GM21717 (cell line): ENCODE measurements around the gene RCBTB1.

Experiments used
- ATAC-seq: cut with Tn5 transposase; IDR thresholded peaks from one replicate; pipeline ENCODE4 v1.9.1; 2021; ENCODE audit warnings: mild to moderate bottlenecking, moderate library complexity; ENCODE audit not compliant: unreplicated experiment

The RCBTB1 gene

GRCh38 chr13:49561062-49561410, 24.3 kb downstream of the RCBTB1 start:
- no peak for ATAC-seq

- no peak for ATAC-seq
These were observed 24.9 kb downstream of the RCBTB1 start for GRCh38 chr13:49560270-49561061.

- no peak for ATAC-seq
These were observed 26.4 kb downstream of the RCBTB1 start for GRCh38 chr13:49559006-49559405.

GRCh38 chr13:49554387-49554786, 31.0 kb downstream of the RCBTB1 start:
- no peak for ATAC-seq

- ATAC-seq, result no peak
These were observed 31.5 kb downstream of the RCBTB1 start for GRCh38 chr13:49553888-49554287.

- ATAC-seq, result no peak
These were observed 34.3 kb downstream of the RCBTB1 start for GRCh38 chr13:49550942-49551644.

GRCh38 chr13:49549289-49549688, 36.1 kb downstream of the RCBTB1 start:
- ATAC-seq, result no peak

GRCh38 chr13:49546561-49546960, 38.8 kb downstream of the RCBTB1 start:
- no peak for ATAC-seq

- no peak for ATAC-seq
These were observed 39.7 kb downstream of the RCBTB1 start for GRCh38 chr13:49545661-49546060.

GRCh38 chr13:49543656-49544055, 41.7 kb downstream of the RCBTB1 start:
- ATAC-seq, result no peak

GRCh38 chr13:49540552-49540951, 44.8 kb downstream of the RCBTB1 start:
- no peak for ATAC-seq

GRCh38 chr13:49539746-49540145, 45.6 kb downstream of the RCBTB1 start:
- ATAC-seq, result no peak

GRCh38 chr13:49539313-49539712, 46.0 kb downstream of the RCBTB1 start:
- ATAC-seq, result no peak

- ATAC-seq, result no peak
These were observed 47.0 kb downstream of the RCBTB1 start for GRCh38 chr13:49538404-49538803.

- ATAC-seq, result no peak
These were observed 49.0 kb downstream of the RCBTB1 start for GRCh38 chr13:49536144-49536873.

GRCh38 chr13:49533591-49534269, 51.6 kb downstream of the RCBTB1 start:
- no peak for ATAC-seq

GRCh38 chr13:49533011-49533410, 52.3 kb downstream of the RCBTB1 start:
- no peak for ATAC-seq

GRCh38 chr13:49532593-49532992, 52.8 kb downstream of the RCBTB1 start:
- no peak for ATAC-seq

- no peak for ATAC-seq
These were observed 54.9 kb downstream of the RCBTB1 start for GRCh38 chr13:49530457-49530856.

- no peak for ATAC-seq
These were observed 57.2 kb downstream of the RCBTB1 start for GRCh38 chr13:49528161-49528560.

- no peak for ATAC-seq
These were observed 58.2 kb downstream of the RCBTB1 start for GRCh38 chr13:49527123-49527522.
